ENCODE measurements around the gene RAI2. TPM values are rescaled to one million over a fixed set of nuclear protein-coding genes. Genes with fewer than 3 reads are reported as not detected.

Gene RAI2
- total RNA-seq, 4 donors from 2014 or later = 0.38 to 17.7 (median 2.5) TPM

DNA sequence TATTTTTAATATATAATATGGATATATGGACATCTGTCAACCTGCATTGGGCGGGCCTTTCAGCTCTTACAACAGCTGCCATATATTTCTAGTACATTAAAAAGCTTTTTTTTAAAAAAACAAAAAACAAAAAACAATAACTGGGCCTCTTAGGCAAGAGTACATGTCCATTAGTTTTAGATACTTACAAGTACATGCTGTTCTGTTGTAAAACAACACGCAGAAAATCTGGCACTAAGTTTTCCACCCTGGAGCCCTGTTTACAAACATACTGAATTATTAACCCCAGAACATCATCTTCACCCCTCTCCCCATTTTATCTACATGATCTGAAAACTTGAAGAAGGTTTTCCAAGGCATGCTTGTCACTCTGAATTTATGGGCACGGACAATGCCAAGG, 29.8 kb downstream of the RAI2 start:
- H3K27ac ChIP-seq = peak overlapping the region in 3 of 4 donors; percentile 36 to 69 (median 38)
- no peak for TF ChIP-seq POLR2A (IDR thresholded peaks at IDR 0.05)
- TF ChIP-seq, protein P1, sequence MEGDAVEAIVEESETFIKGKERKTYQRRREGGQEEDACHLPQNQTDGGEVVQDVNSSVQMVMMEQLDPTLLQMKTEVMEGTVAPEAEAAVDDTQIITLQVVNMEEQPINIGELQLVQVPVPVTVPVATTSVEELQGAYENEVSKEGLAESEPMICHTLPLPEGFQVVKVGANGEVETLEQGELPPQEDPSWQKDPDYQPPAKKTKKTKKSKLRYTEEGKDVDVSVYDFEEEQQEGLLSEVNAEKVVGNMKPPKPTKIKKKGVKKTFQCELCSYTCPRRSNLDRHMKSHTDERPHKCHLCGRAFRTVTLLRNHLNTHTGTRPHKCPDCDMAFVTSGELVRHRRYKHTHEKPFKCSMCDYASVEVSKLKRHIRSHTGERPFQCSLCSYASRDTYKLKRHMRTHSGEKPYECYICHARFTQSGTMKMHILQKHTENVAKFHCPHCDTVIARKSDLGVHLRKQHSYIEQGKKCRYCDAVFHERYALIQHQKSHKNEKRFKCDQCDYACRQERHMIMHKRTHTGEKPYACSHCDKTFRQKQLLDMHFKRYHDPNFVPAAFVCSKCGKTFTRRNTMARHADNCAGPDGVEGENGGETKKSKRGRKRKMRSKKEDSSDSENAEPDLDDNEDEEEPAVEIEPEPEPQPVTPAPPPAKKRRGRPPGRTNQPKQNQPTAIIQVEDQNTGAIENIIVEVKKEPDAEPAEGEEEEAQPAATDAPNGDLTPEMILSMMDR (IDR thresholded peaks at IDR 0.05) = no peak

DNA sequence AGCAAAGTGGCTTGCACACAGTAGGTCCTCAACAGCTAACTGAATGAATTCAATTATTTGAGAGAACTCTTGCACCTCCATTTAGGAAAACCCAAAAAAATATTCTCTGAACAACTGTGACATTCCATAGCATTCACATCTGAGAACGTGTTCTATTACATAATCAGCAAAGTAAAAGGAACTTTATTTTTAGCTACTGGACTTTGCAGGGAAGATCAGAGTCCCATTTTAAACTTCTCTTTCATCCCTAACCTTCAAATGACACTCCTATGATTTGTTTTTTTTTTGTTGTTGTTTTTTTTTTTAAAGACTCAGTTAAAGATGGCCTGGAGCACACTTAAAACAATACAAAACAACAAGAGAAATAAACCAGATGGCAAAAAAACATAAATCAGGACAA, 30.9 kb downstream of the RAI2 start:
- H3K27me3 ChIP-seq = no peaks in the 10 kb centered on the region
- H3K4me3 ChIP-seq = no peak overlapping the region
- 15 to 19% methylated on average over 1 of the region's 1 CpG for WGBS, 2 donors
- H3K36me3 ChIP-seq = no peaks in the 10 kb centered on the region
- no peaks in the 10 kb centered on the region for H3K9me3 ChIP-seq
- peak overlapping the region in 3 of 4 donors; percentile 38 to 69 (median 62) for H3K27ac ChIP-seq
- DNase-seq = no peak
- TF ChIP-seq, protein P1 (IDR thresholded peaks at IDR 0.05) = no peak
- intact Hi-C loops (cut with DNase I) = no loop called here
- H3K4me1 ChIP-seq = peaks cover 0 to 10% (median 0%) of the 10 kb centered on the region in 3 donors

More for the DNA sequence above, 29.8 kb downstream of the RAI2 start:
- Histone ChIP-seq H3K9me3 (no peaks in the 10 kb centered on the region), H3K36me3 (no peaks in the 10 kb centered on the region), H3K27me3 (no peaks in the 10 kb centered on the region), H3K4me3 (no peak overlapping the region), H3K4me1 (peaks cover 0 to 10% (median 0%) of the 10 kb centered on the region in 3 donors)
- no peak for DNase-seq
- WGBS, 2 donors = 48 to 81% methylated on average over 3 of the region's 3 CpGs
- intact Hi-C loops (cut with DNase I) = no loop called here

DNA sequence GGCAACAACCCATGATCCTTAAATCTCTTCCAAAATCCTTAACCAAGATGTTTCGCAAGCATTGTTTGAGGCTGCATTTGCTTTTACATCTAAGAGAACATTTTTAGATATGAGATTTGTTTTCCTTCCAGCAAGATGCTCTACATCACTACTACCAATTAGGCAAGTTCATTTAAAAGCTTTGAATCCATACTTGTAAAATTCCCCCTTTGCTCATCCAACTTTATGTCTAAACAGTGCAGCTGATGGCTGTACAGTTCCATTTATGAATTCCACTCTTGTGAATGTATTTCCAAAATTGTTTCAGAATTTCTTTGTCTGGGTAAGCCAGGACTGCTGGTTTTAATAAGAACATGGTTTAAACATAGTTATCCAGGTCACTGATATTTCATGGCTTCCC, 31.5 kb downstream of the RAI2 start:
- H3K27ac ChIP-seq = peak overlapping the region in 2 of 4 donors; percentile 55 to 69
- WGBS, 2 donors = 86 to 94% methylated on average over 1 of the region's 1 CpG
- H3K4me3 ChIP-seq = no peak overlapping the region
- TF ChIP-seq, protein P1 (IDR thresholded peaks at IDR 0.05) = no peak
- no peak for TF ChIP-seq POLR2A (IDR thresholded peaks at IDR 0.05)
- no peaks in the 10 kb centered on the region for H3K9me3 ChIP-seq
- no peaks in the 10 kb centered on the region for H3K27me3 ChIP-seq
- no peaks in the 10 kb centered on the region for H3K36me3 ChIP-seq
- peaks cover 0 to 10% (median 0%) of the 10 kb centered on the region in 3 donors for H3K4me1 ChIP-seq
- no peak for DNase-seq
- intact Hi-C loops (cut with DNase I) = no loop called here

DNA sequence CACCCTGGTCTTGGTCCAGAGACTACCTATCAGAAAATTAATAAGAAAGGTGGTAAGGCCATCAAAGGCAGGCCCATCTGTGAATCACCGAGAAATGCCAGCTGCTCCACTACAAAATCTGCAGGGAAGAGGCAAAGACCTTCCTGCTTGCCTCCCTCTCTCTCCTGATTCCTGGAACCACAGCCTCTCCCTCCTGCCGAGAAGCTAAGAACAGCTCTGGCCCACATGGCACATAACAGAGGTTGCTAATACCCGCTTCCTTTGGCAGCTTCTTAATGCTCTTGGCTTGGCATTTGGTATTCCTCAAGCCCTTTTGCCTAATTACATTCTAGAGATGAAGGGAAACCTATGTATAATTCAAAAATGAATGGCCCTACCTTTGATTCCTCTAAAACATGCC, 32.9 kb downstream of the RAI2 start:
- intact Hi-C loops (cut with DNase I) = no loop called here
- no peak for TF ChIP-seq POLR2A (IDR thresholded peaks at IDR 0.05)
- TF ChIP-seq, protein P1 (IDR thresholded peaks at IDR 0.05) = no peak
- Histone ChIP-seq H3K4me3 (no peak overlapping the region), H3K4me1 (peaks cover 0 to 10% (median 0%) of the 10 kb centered on the region in 3 donors), H3K27me3 (no peaks in the 10 kb centered on the region), H3K27ac (peak overlapping the region in 1 of 4 donors; percentile 34), H3K36me3 (no peaks in the 10 kb centered on the region), H3K9me3 (no peaks in the 10 kb centered on the region)
- DNase-seq = no peak
- 58 to 82% methylated on average over 2 to 3 of the region's 3 CpGs for WGBS, 2 donors

DNA sequence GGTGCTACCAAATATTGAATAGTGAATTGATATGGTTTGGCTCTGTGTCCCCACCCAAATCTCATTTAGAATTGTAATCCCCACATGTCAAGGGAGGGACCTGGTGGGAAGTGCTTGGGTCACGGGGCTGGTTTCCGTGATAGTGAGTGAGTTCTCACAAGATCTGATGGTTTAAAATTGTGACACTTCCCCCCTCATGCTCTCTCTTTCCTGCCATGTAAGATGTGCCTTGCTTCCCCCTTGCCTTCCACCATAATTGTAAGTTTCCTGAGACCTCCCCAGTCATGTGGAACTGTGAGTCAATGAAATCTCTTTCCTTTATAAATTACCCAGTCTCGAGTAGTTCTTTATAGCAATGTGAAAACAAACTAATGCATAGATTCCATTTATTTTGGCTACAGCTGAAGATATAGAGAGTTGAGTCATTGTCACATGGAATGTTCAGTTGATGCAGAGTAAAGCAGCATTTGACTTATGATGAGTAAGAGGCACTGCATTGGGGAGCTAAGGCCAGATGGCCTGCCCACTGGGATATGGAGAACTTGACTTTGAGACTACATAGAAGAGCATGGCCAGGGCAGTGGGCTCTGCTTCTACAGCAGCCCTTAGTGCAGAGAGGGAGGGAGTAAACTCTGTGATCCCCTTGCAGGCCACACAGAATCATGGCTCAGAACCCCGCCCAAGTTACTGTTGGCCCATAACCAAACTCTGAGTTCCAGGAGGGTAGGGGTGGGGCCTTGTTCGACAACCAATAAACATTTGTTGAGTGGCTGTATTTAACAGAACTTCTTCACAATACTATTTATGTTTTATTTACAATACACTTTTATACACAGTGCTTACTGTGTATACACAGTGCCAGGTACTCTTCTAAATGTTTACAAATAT, 34.2 kb downstream of the RAI2 start:
- Histone ChIP-seq H3K27ac (no peak overlapping the region), H3K27me3 (no peaks in the 10 kb centered on the region), H3K9me3 (no peaks in the 10 kb centered on the region), H3K36me3 (no peaks in the 10 kb centered on the region), H3K4me1 (peaks cover 0 to 8% (median 0%) of the 10 kb centered on the region in 3 donors), H3K4me3 (no peak overlapping the region)
- TF ChIP-seq, protein P1 (IDR thresholded peaks at IDR 0.05) = no peak
- no peak for TF ChIP-seq POLR2A (IDR thresholded peaks at IDR 0.05)
- no peak for DNase-seq
- intact Hi-C loops (cut with DNase I) = no loop called here
- 73 to 90% methylated on average over 2 to 5 of the region's 5 CpGs for WGBS, 2 donors
